Ovary (tissue), 3 donors: Measurements from ENCODE around the gene ADGRB2.

Source experiments
- CTCF ChIP-seq, 3 donors: fragments of 450-650 bp in 2 of 3; fragments of 200-600 bp in 1 of 3; IDR thresholded peaks; one replicate each; pipeline versions ENCODE4 v1.5.1 to v1.8.0; 2016 to 2022; ENCODE audit warnings: antibody characterized with exemption in 3 of 3, mild to moderate bottlenecking in 1 of 3
- EP300 ChIP-seq: sonication (generic); formaldehyde crosslinking; IDR thresholded peaks from one replicate; pipeline ENCODE4 v1.6.1; 2017; ENCODE audit warnings: antibody characterized with exemption
- donor health status: DM: no; HTN: no; CAD: no.

- no peak for TF ChIP-seq CTCF (IDR thresholded peaks at IDR 0.05)
- no peak for TF ChIP-seq EP300
These were observed 85.0 kb downstream of the ADGRB2 start for GRCh38 chr1:31679091-31679490.
